GM18909 (cell line): Measurements from ENCODE around the gene DLG5.

Source experiments
- ATAC-seq: cut with Tn5 transposase; IDR thresholded peaks from one replicate; pipeline ENCODE4 v1.9.1; 2021; ENCODE audit warnings: mild to moderate bottlenecking; ENCODE audit not compliant: unreplicated experiment, poor library complexity

The DLG5 gene

DNA sequence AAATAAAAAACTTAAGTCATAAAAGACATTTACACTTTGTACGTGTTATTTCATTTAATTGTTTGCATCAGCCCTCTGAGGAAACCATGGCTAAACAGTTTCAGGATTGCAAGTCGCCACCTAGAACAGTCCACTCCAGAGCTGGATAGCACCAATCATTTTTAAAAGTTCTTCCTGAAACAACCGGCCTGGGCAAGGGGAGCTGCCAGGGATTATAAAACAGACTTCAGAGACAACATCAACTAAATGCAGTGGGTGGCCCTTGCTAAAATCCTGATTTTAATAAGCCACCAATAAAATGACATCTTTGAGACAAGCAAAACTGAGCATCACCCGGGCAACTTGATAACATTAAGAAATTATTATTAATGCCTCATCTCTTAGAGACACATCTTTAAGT lies 13.5 kb downstream of the DLG5 start:
- no peak for ATAC-seq

DNA sequence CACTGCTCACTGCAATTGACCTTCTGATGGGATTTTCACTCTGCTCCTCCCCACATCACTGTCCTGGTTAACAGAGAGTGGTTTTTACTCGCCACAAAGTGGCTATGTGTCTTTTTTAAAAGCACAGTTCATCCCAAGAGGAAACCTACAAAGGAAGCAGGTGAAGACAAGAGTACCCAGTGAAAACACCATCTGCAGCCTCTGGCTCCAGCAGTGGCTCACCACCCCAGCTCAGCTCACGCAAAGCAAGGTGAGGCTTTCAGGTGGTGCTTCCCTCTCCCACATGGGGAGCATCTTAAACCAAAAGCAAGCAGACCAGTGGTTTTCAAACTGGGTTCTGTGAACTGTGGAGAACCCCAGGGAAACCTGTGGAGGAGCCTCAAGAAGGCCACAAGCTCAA lies 14.0 kb downstream of the DLG5 start:
- ATAC-seq = no peak

DNA sequence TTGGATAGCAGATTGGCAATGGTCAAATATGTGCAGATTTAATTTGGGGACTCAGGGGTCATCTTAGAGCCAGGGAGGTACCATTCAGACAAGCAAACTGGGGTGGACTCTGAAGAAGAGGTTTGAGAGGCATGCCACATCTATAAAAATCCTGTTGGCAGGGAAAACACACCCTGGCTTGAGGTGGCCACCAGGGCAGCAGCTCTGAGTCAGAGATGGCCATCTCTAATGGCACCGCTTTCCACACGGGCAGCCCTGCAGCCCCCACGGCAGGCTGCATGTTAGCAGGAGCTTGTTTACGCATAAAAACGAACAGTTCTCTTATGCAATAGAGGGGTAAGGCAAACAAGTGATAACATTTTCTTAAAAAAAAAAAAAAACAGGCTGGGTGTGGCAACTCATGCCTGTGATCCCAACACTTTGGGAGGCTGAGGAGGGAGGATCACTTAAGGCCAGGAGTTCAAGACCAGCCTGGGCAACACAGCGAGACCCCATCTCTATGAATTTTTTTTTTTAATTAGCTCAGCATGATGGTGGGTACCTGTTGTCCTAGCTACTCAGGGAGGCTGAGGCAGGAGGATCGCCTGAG lies 14.9 kb downstream of the DLG5 start:
- ATAC-seq = no peak

DNA sequence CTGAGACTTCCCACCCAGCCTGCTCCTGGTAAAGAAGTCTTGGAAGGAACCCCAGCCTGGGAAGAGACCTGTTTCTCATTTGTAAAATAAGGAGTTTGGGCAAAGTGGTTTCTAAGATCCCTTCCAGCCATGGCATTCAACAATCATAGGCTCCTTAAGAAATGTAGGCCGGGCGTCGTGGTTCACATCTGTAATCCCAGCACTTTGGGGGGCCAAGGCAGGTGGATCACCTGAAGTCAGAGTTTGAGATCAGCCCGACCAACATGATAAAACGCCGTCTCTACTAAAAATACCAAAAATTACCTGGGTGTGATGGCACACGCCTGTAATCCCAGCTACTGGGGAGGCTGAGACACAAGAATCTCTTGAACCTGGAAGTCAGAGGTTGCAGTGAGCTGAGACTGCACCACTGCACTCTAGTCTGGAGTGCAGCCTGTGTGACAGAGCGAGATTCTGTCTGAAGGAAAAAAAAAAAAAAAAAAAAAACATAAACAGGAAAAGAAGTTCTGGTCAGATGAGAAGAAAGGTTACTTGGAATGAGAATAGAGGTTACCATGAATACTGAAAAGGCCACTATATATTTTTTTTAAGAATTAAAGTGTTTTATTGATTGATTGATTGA lies 15.9 kb downstream of the DLG5 start:
- no peak for ATAC-seq

DNA sequence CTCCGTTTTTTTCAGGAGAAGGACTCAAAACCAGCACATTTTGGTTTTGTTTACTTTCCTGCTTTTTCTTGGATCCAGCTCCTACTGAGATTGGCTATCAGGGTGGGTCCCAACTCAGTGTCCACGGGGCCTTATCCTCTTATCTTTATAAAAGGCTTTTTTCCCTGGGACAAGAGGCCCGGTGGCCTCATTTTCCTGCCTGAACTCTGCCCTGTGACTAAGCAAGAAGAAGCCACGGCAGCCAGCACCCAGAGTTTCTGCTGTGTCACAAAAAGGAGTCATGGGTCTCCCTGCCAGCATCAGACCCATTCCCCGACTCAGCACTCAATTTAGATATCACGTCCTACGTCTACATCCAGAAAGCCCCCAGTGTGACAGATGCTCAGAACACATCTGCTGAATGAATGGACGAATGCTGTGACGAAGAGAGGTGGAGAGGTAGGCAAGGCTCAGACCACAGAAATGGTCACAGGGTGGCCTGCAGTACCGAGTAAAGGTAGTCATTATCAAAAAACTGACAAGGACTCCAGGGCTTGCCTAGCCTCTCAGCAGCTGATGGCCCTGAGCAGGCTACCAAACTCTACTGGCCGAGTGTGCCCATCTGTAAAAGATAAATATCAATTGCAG lies 16.7 kb downstream of the DLG5 start:
- ATAC-seq = no peak

DNA sequence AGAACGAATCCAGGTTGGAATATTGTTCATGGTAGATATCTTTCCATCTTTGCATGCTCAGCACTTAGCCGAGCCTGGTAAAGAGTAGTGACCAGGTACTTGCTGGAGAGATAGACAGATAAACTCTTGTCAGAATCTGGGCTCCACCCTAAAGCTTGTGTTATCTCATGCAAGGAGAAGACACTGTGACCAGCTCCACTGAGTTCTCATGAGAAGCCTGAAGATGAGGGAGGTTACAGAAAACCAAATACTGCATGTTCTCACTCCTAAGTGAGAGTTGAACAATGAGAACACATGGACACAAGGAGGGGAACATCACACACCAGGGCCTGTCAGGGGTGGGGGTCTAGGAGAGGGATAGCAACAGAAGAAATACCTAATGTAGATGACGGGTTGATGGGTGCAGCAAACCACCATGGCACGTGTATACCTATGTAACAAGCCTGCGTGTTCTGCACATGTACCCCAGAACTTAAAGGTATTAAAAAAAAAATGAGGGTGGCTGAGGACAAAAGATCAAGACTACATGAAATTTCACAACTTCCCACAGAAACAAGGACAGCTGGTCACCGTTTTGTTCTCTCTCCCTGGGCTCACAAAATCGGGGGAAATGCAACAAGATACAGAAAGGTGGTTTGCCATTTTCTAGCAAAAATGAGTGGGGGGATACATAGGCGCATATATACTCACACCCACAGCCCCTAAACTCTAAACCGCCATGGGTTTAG lies 17.4 kb downstream of the DLG5 start:
- no peak for ATAC-seq

DNA sequence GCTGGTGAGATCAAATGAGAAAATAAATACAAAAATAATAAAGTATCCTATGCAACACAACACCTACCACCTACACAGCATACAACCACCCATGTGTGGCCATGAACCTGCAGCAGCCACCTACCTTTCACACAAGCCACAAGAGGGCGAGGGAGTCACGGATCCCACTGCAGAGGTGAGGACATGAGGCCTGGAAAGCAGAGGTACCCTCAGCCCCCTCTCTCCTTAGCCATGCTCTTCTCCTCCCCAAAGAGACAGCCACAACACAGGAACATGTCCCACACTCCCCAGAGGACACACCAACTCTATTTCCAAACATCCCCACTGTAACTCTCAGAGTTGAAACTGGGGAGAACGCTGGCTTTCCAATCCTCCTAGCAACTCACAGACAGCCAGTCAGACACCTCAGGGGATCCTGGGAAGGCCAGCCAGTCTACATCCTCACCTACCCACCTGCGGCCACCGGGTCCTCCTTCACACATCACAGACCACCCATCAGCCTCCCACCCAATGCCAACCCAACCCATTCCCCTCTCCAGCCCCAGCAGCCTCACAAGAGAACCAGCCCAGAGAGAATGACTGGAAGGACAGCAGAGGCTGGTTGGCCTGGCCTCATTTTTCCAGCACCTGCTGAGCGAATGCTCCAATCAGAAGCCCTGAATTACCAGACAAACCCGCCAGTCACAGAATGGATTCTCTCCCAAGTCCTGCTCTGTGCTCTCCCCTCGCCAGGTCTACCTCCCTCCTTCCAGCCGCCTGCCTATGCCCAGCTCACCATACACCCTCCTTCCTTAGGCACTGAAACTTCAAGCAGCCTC lies 18.4 kb downstream of the DLG5 start:
- no peak for ATAC-seq

DNA sequence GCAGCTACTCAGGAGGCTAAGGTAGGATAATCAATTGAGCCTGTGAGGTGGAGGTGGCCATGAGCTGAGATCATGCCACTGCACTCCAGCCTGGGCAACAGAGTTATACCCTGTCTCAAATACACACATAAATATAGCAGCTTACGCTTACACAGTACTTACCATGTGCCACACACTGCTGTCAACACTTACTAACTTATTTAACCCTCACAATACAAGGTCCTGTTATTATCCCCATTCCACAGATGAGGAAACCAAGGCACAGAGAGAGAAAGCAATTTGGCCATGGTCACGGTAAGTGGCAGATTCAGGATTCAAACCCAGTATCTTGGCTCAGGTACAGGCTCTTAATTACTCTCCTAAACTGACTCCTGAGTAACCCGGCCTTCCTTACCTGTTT lies 19.1 kb downstream of the DLG5 start:
- no peak for ATAC-seq

DNA sequence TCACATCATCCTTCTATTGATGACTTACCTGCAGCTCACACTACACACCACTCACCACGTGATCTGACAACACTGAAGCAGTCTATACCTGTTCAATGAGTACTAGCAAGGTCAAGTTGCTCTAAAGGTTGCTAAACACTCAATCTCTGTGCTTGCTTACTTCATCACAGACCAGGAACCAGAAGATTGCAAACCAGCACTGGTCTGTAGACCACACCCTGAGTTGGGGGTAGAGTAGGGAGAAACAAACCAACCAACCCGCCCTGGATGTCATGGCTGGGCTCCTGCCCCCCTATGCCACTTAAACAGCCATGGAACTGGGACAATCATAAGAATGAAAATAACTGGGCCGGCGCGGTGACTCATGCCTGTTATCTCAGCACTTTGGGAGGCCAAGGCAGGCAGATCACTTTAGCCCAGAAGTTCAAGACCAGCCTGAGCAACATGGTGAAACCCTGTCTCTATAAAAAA lies 19.6 kb downstream of the DLG5 start:
- ATAC-seq = no peak

DNA sequence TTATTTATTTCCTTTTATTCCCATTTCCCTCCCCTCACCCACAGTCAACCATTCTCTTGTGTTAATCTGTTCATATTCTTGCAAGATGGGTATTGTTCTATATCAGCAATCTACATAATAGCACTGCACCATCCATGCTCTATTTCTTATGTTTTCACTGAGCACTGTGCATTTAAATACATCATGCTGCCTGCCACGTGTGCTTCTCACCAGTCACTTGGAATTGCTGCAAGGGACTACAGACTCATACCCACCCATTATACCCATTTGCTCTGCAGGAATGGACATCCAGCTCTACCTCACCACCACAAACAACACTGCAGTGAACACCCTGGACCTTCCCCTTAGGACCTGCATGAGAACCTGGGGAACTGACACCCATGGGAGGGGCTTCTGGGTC lies 20.8 kb downstream of the DLG5 start:
- no peak for ATAC-seq

DNA sequence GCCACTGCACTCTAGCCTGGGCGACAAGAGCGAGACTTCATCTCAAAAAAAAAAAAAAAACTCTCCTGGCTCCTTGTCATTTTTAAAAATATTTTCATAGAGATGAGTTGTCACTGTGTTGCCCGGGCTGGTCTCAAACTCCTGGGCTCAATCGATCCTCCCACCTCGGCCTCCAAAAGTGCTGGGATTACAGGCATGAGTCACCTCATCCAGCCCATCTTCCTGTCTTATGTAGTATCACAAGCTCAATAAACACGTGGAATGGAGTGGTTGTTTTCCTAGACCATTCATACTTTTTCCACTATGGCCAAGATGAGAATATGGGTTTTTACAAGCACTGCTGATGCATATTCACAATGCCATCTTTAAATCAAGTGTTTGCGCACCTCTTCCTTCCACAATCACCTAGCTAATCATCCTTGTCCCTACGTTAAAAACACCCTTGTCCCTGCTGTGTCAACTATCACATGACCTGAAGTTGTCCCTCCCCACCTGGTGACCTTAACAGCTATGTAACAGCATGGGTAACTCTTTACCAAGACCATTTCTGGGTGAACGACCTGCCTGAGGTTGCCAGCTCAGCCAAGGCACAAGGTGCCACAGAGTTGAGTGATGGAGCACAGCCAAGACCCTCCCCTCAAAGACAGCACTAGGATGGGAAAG lies 21.3 kb downstream of the DLG5 start:
- ATAC-seq = no peak

DNA sequence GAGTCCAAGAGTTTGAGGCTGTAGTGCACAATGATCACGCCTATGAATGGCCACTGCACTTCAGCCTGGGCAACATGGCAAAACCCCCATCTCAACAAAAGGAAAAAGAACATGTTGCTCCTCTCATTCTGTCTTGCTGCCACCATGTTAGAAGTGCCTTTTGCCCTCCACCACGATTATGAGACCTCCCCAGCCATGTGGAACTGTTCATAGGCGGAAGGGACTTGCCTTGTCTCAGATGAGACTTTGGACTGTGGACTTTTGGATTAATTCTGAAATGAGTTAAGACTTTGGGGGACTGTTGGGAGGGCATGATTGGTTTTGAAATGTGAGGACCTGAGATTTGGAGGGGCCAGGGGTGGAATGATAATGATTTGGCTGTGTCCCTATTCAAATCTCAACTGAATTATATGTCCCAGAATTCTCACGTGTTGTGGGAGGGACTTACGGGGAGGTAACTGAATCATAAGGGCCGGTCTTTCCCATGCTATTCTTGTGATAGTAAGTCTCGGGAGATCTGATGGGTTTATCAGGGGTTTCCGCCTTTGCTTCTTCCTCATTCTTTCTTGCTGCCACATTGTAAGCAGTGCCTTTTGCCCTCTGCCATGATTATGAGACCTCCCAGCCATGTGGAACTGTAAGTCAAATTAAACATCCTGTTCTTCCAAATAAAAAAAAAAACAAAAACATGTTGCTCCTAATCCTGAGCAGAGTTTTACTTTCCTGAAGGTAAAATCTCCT lies 22.3 kb downstream of the DLG5 start:
- no peak for ATAC-seq

DNA sequence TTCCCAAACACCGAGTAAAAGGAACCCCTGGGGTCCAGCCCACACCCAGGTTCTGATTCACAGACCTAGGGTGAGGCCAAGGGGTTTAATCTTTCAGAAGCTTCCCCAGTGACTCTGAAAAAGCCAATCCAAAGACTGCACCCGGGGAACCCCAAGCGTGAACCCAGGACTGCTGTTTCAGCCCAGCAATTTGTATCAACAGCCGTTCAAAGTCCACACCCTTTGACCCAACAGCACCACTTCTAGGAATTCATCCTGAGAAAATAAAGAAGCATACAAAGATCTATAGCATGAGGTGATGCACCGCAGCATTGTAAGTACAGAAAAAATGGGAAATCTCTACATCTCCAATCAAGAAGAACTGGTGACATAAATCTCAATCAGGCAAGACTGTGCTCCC lies 24.4 kb downstream of the DLG5 start:
- no peak for ATAC-seq

DNA sequence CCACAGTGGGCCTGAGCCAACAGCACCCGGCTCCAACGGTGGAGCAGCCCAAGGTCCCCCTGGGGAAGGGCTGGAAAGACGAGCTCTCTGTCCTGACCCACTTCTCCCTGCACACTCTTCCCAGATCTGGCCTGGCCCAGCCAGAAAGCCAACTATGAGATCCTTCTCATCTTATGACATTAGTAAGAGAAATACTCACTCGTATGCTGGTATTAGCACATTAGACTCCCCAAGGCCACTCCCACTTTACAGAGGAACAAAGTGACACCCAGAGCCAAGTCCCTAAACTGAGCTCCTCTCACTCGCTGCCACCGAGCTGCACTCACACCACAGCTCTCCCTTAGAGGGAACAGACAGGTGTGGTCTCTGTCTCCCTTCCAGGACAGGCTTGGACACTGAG lies 24.8 kb downstream of the DLG5 start:
- ATAC-seq = no peak

DNA sequence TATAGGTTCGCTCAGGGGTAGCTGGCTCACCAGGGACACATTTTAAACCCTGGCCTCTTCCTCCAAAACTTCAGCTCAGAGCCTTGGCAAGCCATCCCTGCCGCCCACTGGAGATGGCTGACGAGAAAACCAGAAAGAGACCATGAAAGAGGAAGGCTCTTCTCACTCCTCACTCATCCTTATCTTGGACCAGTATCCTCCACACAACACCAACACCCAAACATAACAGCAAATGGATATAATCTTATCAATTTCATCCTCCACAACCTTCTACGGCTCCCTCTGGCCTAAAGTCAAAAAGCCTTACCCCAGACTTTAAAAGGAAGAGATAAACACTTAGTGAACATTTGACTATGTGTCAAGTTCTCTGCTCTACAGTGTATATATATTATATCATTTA lies 26.9 kb downstream of the DLG5 start:
- ATAC-seq = no peak

DNA sequence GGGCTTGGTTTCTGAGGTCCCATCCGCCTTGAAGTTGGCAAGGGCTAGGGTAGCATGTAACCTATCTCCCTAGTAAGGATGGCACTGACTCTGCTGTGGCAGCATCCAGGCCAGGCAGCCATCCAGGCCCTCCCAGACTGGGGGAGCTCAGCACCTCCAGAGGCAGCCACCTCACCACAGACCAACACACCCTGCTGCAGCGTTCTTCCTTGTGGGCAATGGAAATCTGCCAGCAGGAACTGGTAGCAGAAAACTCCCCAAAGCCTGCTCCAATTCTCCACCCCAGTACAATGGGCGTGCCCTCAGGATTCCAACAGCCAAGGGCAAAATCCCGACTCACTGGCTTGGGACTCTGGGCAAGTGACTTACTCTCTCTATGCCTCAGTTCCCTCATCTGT lies 27.5 kb downstream of the DLG5 start:
- no peak for ATAC-seq

DNA sequence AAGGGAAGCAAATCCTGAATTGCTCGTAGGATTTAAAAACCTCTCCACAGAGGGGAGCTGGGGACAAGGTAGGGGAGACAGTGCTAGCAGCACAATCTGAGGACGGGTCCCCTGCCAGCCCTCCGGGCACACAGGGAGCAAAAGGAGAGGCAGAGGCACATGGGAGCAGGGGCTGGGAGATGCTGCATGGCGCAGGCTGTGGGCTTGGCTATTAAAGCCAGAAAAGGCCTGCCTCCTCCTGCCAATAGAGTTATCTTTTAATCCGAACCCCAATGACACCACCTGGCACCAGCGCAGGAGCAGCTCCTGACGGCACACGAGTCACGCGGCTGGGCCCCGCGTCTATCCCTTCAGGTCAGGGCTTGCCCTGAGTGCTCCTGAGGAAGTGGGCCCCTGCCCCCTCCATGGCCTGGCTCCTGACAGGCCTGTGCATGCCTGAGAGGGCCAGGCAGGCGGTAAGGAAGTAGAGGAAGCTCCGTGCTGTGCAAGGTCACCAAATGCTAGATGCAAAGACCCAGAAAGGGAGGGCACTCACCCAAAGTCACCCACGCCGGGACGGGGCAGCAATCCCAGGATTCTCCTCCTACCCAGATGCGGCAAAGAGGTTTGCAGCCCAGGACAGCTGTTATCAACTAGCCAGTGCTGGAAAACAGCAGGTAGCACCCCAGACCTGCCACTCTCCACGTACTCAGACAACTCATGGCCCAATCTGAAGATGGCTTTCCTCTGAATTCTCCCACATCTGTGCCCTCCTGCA lies 28.1 kb downstream of the DLG5 start:
- ATAC-seq = no peak

DNA sequence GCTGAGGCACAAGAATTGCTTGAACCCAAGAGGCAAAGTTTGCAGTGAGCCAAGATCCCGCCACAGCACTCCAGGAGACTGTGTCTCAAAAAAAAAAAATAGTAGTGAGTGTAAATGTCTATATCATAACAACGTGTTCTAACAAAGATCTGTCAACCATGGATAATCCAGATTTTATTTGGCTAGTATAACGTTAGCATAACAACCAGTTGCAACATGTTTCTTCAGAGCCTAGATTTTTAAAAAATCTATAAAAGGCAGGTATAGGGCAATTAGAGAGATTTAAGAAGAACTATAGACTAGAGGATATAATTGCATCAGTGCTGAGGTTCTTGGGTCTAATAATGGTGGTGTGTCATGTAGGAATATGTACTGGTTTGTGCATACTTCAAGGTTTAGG lies 30.5 kb downstream of the DLG5 start:
- no peak for ATAC-seq

DNA sequence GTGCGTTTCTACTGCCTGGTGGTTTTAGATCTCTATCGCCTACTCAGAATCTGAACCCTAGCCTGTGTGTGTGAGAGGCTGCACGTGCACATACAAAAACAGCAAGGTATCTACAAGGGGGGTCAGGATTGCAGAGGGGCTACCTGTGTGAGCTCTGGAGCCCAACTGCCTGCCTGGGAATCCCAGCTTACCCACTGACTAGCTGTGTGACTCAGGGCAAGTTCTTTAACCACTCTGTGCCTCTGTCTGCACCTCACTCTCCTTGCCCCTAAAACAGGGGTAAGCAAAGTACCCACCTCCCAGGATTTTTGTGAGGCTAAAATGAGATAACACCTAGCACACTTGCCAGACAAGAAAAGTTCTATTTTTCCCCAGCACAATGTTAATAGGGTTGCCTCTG lies 32.5 kb downstream of the DLG5 start:
- no peak for ATAC-seq
